Activated CD8-positive, alpha-beta T cell treated with anti-CD3 and anti-CD28 coated beads for 36 hours (primary cell): ENCODE data around the gene RAB20. TPM values are rescaled to one million over a fixed set of nuclear protein-coding genes. Genes with fewer than 3 reads are reported as not detected.

Experiments used
- ATAC-seq: fragments of 200-7000 bp; cut with Tn5 transposase; one replicate; pipeline ENCODE4 v1.10.0; 2021; ENCODE audit warnings: mild to moderate bottlenecking, moderate library complexity
- CTCF ChIA-PET: fragments of 350-600 bp; sonication (Branson Sonifier 250); formaldehyde crosslinking; loops from one replicate; lab custom pipeline; 2021; ENCODE audit warnings: antibody characterized with exemption; lab: Charles Lee
- POLR2A ChIA-PET: fragments of 350-600 bp; sonication (Branson Sonifier 250); formaldehyde crosslinking; loops from one replicate; lab custom pipeline; 2021; ENCODE audit warnings: antibody characterized with exemption; lab: Charles Lee
- DNase-seq: peaks from one replicate; pipeline ENCODE4 v3.0.0-alpha.2; 2020
- H3K27ac Mint-ChIP-seq: one replicate; pipeline ENCODE4 v1.8.0; 2021; ENCODE audit warnings: mild to moderate bottlenecking, mixed read lengths
- H3K27me3 Mint-ChIP-seq: one replicate; pipeline ENCODE4 v1.8.0; 2021; ENCODE audit warnings: mixed read lengths
- H3K36me3 Mint-ChIP-seq: one replicate; pipeline ENCODE4 v1.8.0; 2021; ENCODE audit warnings: low read depth, mixed read lengths
- H3K4me1 Mint-ChIP-seq: one replicate; pipeline ENCODE4 v1.8.0; 2021; ENCODE audit warnings: low read depth, mixed read lengths
- H3K4me3 Mint-ChIP-seq: one replicate; pipeline ENCODE4 v1.8.0; 2021; ENCODE audit warnings: mild to moderate bottlenecking, moderate library complexity, mixed read lengths
- H3K9me3 Mint-ChIP-seq: one replicate; pipeline ENCODE4 v1.8.0; 2021; ENCODE audit warnings: mixed read lengths
- CTCF ChIP-seq: fragments of 200-600 bp; IDR thresholded peaks from one replicate; pipeline ENCODE4 v1.8.0; 2022; ENCODE audit warnings: antibody characterized with exemption, mild to moderate bottlenecking
- intact Hi-C: fragments of 100-400 bp; cut with micrococcal nuclease; formaldehyde crosslinking; loops from one replicate; pipeline ENCODE4 v1.10.0; 2022
- total RNA-seq, 2 experiments: library from RNA; stranded (reverse); gene quantifications; one replicate each; pipeline ENCODE4 v1.2.3, GENCODE V29; 2021

The RAB20 gene
- total RNA-seq, 2 experiments from 2014 or later = 10.3 to 11.1 TPM

- H3K9me3 Mint-ChIP-seq = no peaks in the 10 kb centered on the region
- intact Hi-C loops = no loop called here
- ChIA-PET CTCF (interaction anchor here (1.0 kb wide), 1 partner anchor 76 kb away, joined by 4 read pairs; no protein-coding TSS in a partner anchor), POLR2A (no interaction called here)
- H3K4me1 Mint-ChIP-seq = peaks cover 3% of the 10 kb centered on the region
- TF ChIP-seq CTCF = no peak
- no peak for ATAC-seq
- H3K4me3 Mint-ChIP-seq = no peak overlapping the region
- H3K27ac Mint-ChIP-seq = no peak overlapping the region
- DNase-seq = no peak
- peaks cover 2% of the 10 kb centered on the region for H3K27me3 Mint-ChIP-seq
- no peaks in the 10 kb centered on the region for H3K36me3 Mint-ChIP-seq
These were observed 29.8 kb downstream of the RAB20 start for GRCh38 chr13:110531671-110532083.

GRCh38 chr13:110531100-110531499 lies 30.4 kb downstream of the RAB20 start:
- no peak overlapping the region for H3K27ac Mint-ChIP-seq
- H3K27me3 Mint-ChIP-seq = peaks cover 2% of the 10 kb centered on the region
- ATAC-seq = no peak

GRCh38 chr13:110529522-110530311 lies 31.8 kb downstream of the RAB20 start:
- ChIA-PET POLR2A (no interaction called here), CTCF (no interaction called here)
- Mint-ChIP-seq H3K27ac (no peak overlapping the region), H3K4me3 (no peak overlapping the region), H3K9me3 (no peaks in the 10 kb centered on the region), H3K36me3 (no peaks in the 10 kb centered on the region), H3K27me3 (peaks cover 2% of the 10 kb centered on the region), H3K4me1 (peaks cover 19% of the 10 kb centered on the region)
- TF ChIP-seq CTCF = no peak
- intact Hi-C loops = no loop called here
- ATAC-seq (no peak), DNase-seq (no peak)

More at GRCh38 chr13:110531100-110531499, 30.4 kb downstream of the RAB20 start:
- Mint-ChIP-seq H3K9me3 (no peaks in the 10 kb centered on the region), H3K36me3 (no peaks in the 10 kb centered on the region), H3K4me1 (peaks cover 5% of the 10 kb centered on the region), H3K4me3 (no peak overlapping the region)
- DNase-seq = no peak
- POLR2A ChIA-PET = no interaction called here
- no peak for TF ChIP-seq CTCF
- intact Hi-C loops = no loop called here
- CTCF ChIA-PET = interaction anchor here (1.0 kb wide), 1 partner anchor 75 kb away, joined by 4 read pairs; no protein-coding TSS in a partner anchor

GRCh38 chr13:110528911-110529310 lies 32.6 kb downstream of the RAB20 start:
- no peaks in the 10 kb centered on the region for H3K36me3 Mint-ChIP-seq

More at GRCh38 chr13:110528911-110529310, 32.6 kb downstream of the RAB20 start:
- H3K4me3 Mint-ChIP-seq = no peak overlapping the region
- ChIA-PET CTCF (interaction anchor here (0.6 to 1.9 kb wide), 2 partner anchors 14 to 15 kb away, joined by 3 to 4 read pairs; no protein-coding TSS in a partner anchor), POLR2A (no interaction called here)
- TF ChIP-seq CTCF = no peak
- intact Hi-C loops = no loop called here
- no peak for DNase-seq
- ATAC-seq = no peak
- H3K9me3 Mint-ChIP-seq = no peaks in the 10 kb centered on the region
- H3K4me1 Mint-ChIP-seq = peaks cover 26% of the 10 kb centered on the region
- H3K27me3 Mint-ChIP-seq = peaks cover 2% of the 10 kb centered on the region
- H3K27ac Mint-ChIP-seq = no peak overlapping the region
